Measurements from ENCODE around the gene DDX39A.

GRCh38 chr19:14430712-14431111 lies 11.6 kb upstream of the DDX39A start:
- TF ChIP-seq POLR2A (IDR thresholded peaks at IDR 0.05; ENCODE audit: low read depth, low read length) (no peak), POLR2AphosphoS5 (IDR thresholded peaks at IDR 0.05; ENCODE audit: low read depth, low read length) (no peak), TAF1 (IDR thresholded peaks at IDR 0.05; ENCODE audit: borderline replicate concordance, low read depth, low read length) (no peak)
